Activated naive CD4-positive, alpha-beta T cell (primary cell): ENCODE measurements around the gene NCAPH2.
"Not testable (repeated sequence)": the region's sequence is repeated elsewhere in the genome, so short reads cannot be mapped to it uniquely, and the experiment has no call there.

Experiments used
- DNase-seq, 4 experiments: peaks; one replicate each; lab custom pipeline; 2025; lab: John Stamatoyannopoulos, UW

NCAPH2 gene

GRCh38 chr22:50530877-50531545 lies 23.0 kb downstream of the NCAPH2 start:
- DNase-seq: peak; percentile 41 to 69 (median 60)

DNA sequence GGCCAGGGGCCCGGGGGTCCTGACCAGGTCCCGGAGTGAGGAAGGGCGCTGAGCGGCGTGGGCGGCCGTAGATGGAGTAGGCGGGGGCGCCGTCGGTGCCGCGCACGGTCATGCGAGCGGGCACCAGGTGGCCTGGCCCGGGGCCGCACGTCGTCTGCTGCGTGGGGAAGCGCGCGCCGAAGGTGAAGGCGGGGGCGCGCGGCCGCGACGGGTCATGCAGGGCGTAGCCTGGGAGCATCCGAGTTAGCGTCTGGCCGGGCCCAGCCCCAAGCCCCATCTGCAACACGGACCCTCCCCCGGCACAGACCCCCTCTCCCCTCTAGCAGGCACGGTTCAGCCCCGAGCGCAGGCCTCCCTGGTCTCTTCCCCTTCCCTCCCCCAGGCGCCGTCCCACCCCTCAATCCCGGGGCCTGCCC lies 23.5 kb downstream of the NCAPH2 start:
- peak in 2 of 4 experiments; percentile 56 to 63 for DNase-seq

DNA sequence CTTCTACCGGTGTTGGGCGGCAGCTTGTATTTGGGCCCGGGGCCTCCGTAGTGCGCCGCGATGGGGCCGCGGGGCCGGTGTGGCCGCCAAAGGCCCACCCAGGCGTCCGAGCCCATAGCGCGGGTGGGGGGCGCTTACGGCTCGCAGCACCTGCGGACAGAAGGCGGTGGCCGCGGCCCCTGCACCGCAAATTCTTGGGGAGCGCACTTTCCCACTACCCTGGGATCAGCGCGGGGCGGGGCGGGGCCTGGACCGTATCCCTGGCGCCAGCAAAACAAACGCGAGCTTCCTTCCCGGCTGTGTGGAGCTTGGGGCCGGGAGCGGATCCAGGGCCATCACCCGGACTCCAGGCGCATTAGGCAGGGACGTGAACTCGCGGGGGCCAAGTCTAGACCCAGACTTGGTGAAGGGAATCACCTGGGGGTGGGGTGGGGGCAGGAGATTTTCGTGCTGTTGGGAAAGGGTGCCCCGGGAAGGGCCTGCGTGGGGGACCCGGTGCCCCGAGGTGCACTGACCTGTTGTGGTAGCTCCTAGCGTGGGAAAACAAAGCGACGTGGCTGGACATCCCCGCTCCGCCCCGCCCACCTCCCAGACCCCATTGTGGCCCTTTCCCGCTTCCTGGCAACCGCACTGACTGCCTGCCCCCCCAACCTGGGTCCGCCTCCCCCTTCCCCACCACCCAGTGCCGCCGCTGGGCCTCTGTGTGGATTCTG lies 24.1 kb downstream of the NCAPH2 start:
- no peak for DNase-seq

- no peak for DNase-seq
Observed at GRCh38 chr22:50532824-50533796, 25.1 kb downstream of the NCAPH2 start.

- not testable (repeated sequence) for DNase-seq
Observed at GRCh38 chr22:50533856-50534711, 26.1 kb downstream of the NCAPH2 start.

GRCh38 chr22:50535113-50535512 lies 27.1 kb downstream of the NCAPH2 start:
- no peak for DNase-seq

DNA sequence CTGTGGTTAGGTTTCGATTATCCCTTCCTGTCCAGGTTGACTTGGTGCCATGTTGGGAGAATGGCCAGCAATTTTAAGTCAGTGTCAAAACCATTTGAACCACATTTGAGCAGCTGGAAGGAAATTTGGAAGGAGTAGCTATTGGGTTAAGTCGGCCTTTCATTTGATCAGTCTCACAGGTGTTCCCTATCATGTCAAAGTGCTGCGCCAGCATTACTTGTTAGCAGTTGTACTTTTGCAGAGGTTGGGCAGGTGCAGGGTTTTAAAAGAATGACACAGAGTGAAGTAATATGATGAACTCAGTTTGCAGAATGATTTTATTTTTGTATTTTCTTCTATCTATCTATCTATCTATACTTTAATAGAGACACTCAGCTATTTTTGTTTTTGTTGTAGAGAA lies 28.2 kb downstream of the NCAPH2 start:
- DNase-seq: no peak

DNA sequence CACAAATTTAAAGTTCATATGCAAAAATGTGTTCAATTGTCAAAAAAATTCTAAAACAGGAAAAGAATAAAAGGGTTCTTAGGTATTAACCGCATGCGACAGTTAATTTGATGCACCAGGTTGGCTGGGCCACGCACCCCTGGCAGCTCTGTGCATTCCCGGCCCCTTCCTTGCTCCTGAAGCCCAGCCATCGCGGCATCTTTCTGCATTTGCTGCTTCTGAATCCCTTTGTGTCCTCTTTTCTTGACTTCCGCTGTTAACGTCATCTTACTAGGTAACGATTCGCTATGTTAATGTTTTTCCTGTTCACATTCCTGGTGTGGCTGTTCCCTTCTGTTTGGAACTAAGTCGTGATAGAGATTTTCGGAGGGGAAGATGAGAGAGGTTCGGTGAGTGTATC lies 29.7 kb downstream of the NCAPH2 start:
- DNase-seq: no peak

DNA sequence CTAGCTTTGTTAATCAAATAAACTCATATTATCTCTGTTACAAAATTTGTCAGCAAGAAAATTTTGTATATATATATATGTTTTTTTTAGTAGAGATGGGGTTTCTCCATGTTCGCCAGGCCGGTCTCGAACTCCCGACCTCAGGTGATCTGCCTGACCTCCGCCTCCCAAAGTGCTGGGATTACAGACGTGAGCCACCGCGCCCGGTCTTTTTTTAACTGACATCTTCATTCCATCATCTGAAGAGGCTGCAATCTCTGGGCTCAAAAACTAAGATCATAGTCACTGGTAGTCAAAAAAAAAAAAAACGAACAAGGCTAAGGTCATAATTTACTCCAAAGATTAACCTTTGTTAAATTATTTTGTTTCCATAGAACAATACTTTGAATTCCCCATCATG lies 32.4 kb downstream of the NCAPH2 start:
- no peak for DNase-seq

DNA sequence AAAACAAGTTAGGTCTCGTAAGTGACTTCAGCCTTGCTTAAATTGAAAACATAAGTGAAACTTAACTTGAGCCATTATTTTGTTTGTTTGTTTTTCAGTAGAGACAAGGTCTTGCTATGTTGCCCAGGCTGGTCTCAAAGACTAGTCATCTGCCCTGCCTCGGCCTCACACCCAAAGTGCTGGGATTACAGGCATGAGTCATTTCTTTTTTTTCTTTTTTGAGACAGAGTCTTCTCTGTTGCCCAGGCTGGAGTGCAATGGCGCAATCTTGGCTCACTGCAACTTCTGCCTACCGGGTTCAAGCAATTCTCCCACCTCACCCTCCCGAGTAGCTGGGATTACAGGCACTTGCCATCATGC lies 33.6 kb downstream of the NCAPH2 start:
- DNase-seq: not testable (repeated sequence)

DNA sequence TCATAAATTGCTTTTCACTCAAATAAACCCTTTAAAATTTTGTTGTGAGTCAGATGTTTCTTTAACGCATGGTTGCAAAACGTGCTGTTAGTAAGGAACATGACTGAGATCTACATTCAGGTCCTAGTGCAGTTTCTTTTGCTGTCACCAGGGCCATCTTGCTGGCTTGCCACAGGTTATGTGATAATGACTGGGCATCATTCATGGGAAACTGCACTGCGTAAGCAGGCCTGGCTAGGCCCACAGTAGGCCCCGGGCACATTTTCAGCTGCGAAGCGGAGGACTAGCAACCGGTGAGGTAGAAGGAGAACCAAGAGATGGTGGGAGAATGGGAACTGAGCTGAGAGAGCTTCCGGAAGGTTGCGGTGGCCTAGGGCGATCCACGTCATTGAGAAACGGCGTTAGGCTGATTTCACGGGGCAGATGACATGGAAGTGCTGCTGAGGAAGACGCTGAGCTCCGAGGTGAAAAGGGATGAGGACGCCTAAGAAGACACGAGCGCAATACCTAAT lies 34.4 kb downstream of the NCAPH2 start:
- no peak for DNase-seq

- peak; percentile 50 to 78 (median 64) for DNase-seq
Observed at GRCh38 chr22:50544078-50544745, 36.2 kb downstream of the NCAPH2 start.

- DNase-seq: no peak
Observed at GRCh38 chr22:50544746-50545253, 36.8 kb downstream of the NCAPH2 start.

- DNase-seq: no peak
Observed at GRCh38 chr22:50545522-50546325, 37.7 kb downstream of the NCAPH2 start, which contains the start of gene KLHDC7B. KLHDC7B (plus strand) TSS chr22:50545899; CDS start chr22:50546244, 345 bp downstream.

DNA sequence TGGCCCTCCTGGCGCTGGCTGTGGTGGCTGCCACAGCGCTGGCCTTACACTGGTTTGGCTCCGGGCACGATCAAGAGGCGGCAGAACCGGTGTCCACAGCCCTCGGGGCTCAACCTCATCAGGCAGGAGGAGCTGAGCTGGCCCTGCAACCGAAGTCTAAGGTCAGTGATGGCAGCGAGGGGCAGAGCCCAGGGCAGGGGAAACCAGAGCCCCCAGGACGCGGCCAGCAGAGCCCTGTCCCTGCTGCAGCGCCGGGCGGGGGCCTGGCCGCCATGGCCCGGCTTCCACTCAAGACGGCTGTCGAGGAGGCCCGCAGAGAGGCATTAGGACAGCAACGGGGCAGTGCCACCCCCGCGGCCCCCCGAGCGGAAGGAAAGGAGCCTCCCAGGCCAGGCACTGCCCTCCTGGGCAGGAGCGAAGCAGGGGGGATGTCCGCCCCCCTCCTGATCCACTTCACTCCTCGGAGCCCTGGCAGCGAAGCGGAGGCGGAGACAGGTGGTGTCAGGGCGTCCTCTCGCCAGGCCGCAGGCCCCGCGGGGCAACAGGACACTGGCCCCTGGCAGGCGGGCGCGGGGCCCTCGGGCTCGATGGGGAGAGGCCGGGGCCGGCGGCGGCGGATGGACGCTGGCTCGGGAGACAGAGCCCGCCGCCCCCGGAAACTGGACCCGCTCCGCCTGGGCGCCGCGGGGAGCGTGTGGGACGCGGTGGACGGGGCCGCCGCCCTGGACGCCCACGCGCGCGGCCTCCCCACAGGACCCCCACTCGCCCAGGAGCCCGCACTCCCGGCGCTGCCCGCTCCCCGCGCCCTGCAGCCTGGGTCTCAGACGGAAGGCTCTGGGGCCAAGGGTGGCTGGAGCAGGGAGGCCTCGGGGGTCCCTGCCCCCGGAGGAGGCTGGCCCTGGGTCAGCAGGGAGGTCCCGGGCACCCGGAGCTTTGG lies 38.6 kb downstream of the NCAPH2 start:
- no peak for DNase-seq

- no peak for DNase-seq
Observed at GRCh38 chr22:50547263-50547985, 39.4 kb downstream of the NCAPH2 start.

DNA sequence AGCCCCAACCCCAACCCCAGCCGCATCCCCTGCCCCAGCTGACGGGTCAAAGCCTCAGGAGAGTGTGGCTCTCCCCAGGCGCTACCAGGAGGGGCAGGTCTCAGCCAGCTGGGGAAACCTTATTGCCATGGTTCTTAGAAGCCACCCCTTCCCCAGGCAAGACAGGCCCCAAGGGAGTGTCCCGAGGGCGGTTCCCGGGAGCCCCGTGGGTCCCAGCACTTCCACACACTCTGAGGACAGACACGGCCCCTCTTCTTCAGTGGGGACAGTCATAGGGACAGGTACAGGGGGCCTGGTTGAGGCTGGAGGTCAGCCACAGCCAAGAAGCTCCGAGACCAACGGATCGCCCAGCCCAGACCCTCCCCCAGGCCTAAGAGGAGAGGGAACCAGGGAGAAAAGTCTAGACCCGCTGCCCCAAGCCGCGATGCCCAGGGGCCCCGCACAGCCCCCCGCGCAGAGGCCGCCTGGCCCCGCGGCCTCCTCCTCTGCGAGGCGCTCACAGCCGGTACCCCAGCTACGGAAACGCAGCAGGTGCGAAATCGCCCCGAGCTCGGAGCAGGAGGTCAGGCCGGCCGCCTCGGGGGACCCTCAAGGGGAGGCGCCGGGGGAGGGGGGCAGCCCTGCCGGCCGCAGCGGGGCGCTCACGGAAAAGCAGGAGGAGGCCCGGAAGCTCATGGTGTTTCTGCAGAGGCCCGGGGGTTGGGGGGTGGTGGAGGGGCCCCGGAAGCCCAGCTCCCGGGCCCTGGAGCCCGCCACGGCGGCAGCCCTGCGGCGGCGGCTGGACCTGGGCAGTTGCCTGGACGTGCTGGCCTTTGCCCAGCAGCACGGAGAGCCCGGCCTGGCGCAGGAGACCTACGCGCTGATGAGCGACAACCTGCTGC lies 40.3 kb downstream of the NCAPH2 start:
- DNase-seq: peak in 2 of 4 experiments; percentile 53 to 69
